NCI-H2227 (cell line): ENCODE data around the gene KHSRP.
"Not testable (repeated sequence)": the region's sequence is repeated elsewhere in the genome, so short reads cannot be mapped to it uniquely, and the experiment has no call there.

Experiments used
- DNase-seq: peaks from one replicate; lab custom pipeline; 2025; ENCODE audit not compliant: unreplicated experiment; lab: John Stamatoyannopoulos, UW

Gene KHSRP

DNA sequence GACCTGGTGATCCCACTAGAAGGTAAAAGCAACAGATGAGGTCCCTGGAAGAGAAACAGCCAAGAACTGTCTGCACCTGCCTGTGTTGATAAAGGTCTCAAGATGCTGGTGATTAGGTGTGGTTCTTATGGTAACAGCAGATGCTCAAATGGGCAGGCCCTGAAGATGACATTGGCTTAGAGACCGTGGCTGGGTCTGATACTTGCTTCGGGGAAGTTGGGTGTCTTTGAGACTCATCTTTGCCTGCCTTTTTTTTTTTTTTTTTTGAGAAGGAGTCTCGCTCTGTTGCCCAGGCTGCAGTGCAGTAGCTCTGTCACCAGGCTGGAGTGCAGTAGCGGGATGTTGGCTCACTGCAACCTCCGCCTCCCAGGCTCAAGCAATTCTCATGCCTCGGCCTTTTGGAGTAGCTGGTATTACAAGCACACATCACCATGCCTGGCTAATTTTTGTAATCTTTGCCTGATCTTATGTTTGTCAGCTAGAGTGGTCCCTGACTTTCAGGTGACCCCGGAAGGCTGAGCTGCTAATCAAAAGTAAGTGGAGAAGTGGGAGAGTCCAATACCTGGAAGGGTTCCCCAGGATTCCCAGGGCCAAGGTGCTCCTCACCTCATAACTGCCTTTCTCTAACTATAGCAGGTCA, 27.1 kb upstream of the KHSRP start:
- DNase-seq, result no peak

DNA sequence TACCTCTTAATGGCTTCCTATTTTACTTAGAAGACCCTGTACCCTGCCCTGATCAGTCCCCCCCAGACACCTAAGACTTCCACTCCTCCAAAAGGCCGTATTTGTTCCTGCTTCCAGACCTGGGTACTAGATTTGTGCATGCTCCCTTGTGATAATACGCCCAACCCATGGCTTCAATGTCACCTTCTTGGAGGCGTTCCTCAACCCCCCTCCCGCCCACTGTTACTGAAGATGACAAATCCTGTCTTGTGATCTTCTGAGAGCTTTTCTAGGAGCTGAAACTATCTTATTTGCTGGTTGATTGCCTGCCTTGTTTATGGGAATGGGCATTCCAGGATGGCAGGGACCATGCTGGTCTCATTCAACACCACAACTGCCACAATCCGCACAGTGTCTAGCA, 25.6 kb upstream of the KHSRP start:
- DNase-seq, result no peak

DNA sequence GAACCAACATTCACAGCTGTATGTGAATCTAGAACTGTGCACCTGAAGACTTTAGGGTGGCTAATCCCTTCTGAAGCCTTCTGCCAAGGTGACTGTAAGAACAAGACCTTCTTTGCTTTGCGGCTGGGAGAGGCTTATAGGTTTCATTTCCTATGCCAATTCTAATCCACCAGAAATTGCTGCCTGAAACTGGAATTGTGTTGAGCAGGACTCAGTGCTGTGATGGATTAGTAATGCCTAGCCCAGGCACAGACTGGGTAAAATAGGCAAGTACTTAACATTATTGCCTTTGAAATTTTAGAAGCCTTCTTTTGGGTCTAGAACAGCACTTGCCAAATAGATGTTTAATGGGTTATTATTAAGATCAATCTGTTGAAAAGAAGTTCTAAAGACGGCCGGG, 23.4 kb upstream of the KHSRP start:
- DNase-seq, result no peak

DNA sequence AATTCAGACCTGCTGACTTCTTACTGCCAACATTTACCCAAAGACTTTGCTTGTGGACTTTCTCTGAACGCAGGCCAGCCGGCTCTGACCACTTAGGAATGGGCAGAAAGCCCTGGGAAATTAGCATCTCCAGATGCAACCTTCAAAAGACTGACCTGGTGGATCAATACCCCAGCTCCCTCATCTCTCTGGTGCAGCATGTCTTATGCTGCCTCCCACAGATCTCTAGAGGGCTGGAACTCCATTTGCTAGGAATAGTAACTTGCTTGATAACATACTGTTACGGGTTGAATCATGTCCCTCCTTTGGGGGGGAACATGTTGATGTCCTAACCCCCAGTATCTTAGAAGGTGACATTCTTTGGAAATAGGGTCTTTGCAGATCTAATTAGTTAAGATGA, 21.8 kb upstream of the KHSRP start:
- DNase-seq, result no peak

DNA sequence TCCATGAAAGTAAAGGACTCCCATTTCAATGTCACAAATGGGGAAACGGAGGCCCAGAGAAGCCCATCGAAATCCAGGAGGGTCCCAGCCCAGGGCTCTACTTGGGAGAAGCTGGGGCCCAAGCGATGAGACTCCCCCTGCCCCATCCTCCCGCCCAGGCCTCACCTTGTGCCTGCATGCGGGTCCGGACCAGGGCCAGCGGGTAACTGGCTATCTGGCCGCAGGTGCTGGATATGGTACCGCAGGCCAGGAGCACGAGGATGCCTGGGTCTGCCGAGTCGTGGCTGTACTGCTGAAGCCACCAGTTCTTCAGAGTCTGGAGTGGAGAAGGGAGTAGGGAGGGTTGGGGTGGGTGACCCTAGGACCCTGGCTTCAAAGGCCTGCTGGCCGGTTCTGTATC, 19.4 kb upstream of the KHSRP start:
- DNase-seq, result no peak

DNA sequence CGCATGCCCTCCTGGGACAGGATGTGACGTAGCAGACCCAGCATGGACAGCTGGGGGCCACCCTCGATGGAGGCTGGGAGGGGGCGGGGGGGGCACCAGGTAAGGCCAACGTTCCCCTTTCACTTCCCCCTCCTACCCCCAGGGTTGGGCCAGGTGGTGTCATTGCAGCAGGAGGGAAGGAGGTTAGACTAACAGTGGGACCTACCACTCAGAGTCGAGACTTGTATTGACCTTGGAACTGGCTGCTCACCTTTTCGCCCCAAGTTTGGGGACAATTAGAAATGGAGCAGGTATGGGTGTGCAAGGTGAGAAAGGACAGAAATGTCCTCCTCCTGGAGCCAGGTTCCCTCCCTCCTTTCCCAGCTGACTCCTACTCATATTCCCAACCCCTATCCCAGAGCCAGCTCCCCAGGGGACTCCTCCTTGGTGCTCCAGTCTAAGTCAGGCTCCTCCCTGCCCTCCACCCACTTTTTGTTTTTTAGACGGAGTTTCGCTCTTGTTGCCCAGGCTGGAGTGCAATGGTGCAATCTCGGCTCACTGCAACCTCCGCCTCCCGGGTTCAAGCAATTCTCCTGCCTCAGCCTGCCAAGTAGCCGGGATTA, 17.6 kb upstream of the KHSRP start:
- no peak for DNase-seq

DNA sequence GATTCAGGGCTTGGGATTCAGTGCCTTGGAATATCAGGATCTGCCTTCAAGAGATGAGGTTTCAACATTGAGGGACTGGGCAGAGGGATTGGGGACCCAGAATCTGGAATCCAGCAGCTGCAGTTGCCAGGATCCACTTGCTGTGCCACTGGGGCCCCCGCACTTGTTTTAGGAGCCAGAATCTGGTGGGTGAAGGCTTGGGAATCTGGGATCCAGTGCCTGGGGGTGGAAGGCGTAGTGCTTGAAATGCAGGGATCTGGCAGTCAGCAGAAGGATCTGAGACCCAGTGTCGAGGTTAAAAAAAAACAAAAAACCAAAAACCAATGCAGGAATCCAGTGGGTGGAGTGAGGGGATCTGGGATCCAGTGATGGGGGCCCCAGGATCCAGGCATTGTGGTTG, 16.3 kb upstream of the KHSRP start:
- DNase-seq, result no peak

DNA sequence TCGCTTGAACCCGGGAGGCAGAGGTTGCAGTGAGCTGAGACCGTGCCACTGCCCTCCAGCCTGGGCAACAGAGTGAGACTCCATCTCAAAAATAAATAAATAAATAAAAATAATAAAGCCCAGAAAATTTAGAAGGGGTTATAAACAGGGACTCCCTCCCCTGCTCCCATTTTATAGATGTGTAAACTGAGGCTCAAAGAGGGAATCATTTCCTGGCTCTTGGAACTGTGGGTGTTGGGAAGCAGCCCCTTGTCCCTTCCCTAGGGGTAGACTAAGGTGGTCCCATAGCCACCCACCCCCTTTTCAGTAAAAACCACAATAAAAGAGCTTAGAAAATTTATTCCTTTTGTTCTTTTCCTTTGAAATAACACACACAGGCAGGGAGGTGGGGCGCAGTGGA, 15.1 kb upstream of the KHSRP start:
- DNase-seq, result no peak

DNA sequence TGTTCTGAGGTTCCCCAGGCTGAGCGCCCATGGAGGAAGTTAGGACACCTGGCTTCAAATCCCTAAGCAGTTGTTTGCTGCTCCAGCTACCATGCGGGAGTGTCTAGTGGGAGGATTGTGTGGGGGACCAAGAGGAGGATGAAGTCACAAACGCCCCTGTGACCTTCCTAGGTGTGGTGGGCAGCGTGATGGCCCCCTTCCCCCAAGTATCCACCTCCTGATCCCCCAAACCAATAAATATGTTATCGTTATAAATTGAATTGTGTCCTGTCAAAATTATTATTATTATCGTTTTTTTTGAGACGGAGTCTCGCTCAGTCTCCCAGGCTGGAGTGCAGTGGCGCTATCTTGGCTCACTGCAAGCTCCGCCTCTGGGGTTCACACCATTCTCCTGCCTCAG, 9.1 kb upstream of the KHSRP start, which contains the start of gene SLC25A41:
TSS of gene SLC25A41 (minus strand) at position 101 of the 400 bp plus-strand sequence. CDS start at position 31, 70 bp downstream.
- DNase-seq, result no peak

DNA sequence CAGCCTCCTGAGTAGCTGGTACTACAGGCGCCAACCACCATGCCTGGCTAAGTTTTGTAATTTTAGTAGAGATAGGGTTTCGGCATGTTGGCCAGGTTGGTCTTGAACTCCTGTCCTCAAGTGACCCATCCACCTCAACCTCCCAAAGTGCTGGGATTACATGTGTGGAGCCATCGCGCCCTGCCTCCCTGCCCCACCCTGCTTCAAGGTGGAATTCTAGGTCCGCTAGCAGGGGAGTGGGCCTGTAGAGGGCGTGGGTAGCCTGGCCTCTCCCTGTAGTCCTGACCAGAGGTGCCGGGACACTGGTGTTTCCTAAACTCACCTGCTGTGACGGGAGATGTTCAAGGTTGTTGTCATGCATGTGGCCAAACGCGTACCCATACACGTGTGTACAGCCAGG, 8.6 kb upstream of the KHSRP start:
- no peak for DNase-seq

DNA sequence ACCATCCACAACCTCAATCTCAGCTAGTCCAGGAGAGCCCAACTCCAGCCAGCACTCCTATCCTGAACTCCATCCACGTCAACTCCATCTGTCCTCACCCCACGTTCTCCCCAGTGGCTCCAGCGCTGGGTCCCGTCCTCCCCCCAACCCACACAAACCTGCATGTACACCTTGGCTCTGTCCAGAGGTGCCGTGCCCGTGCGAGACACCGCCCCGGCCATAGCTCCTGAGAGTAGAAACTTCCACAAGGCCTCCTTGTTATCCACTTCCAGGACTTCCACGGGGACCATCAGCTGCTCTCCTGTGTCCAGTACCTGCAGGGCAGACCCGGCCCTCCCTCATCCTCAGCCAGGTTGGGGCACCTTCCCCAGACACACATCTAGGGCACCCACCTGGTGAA, 7.3 kb upstream of the KHSRP start:
- DNase-seq, result no peak

DNA sequence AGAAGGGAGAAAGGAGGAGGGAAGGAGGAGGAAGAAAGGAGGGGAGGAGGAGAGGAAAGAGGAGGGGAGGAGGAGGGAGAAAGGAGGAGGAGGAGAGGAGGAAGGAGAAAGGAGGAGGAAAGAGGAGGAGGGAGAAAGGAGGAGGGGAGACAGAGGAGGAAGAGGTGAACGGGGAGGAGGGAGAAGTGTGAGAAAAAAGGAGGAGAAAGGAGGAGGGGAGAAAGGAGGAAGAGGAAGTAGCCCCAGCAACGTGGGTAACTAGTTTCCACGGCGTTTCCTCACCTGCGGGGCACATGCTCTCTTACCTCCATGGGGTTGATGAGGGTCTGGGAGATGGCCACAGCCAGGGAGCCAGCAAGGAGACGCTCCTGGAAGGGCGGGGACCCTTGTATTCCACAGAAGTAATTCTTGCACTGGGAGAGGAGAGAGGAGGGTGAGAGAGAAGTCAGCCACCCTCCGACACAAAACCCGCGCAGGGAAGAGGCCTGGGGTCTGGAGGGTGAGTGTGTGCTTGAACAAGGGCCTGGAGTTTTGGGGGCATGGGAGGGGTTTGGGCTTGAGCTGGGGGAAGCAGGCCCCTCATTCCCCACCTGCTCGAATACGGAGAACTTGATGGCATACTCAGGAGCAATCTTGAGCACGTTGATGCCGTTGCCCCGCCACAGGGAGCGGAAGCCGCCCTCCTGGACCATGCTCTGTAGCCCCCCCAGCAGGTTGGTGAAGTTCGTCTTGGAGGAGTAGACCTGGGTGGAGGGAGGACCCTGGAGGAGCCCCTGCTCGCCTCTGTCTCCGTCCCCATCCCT, 5.0 kb upstream of the KHSRP start:
- no peak for DNase-seq

DNA sequence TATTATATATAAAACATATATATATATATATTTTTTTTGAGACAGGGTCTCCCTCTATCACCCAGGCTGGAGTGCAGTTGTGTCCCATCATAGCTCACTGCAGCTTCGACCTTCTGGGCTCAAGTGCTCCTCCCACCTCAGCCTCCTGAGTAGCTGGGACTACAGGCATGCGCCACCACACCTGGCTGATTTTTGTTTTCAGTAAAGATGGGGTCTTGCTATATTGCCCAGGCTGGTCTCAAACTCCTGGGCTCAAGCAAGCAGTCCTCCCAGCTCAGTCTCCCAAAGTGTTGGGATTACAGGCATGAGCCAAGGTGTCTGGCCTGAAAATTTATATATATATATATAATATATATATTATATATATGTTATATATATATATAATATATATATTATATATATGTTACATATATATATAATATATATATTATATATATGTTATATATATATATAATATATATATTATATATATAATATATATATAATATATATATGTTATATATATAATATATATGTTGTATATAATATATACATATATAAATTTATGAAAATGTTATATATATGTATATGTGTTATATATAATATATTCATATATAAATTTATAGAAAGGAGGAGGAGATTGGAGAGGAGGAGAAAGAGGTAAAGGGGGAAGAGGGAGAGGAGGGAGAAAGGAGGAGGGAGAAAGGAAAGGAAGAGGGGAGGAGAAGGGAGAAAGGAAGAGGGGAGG, 4.2 kb upstream of the KHSRP start:
- not testable (repeated sequence) for DNase-seq

DNA sequence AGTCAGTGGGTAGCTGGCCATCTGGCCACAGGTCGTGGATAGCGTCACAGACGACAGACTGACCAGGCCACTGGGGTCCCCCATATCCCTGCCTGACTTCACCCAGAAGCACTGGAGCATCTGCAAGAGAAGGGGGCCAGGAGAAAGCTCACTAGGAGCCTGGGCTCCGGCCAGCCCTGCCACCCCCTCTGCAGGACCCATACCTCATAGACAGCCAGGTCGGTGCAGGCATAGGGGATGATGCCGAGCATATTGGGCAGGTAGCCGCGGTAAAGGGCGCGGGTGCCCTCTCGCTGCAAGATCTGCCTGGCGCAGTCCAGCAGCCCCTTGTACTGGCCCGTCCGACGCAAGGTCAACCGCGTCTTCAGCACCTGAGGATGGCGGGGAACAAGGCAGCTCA, 2.5 kb upstream of the KHSRP start:
- DNase-seq, result no peak

DNA sequence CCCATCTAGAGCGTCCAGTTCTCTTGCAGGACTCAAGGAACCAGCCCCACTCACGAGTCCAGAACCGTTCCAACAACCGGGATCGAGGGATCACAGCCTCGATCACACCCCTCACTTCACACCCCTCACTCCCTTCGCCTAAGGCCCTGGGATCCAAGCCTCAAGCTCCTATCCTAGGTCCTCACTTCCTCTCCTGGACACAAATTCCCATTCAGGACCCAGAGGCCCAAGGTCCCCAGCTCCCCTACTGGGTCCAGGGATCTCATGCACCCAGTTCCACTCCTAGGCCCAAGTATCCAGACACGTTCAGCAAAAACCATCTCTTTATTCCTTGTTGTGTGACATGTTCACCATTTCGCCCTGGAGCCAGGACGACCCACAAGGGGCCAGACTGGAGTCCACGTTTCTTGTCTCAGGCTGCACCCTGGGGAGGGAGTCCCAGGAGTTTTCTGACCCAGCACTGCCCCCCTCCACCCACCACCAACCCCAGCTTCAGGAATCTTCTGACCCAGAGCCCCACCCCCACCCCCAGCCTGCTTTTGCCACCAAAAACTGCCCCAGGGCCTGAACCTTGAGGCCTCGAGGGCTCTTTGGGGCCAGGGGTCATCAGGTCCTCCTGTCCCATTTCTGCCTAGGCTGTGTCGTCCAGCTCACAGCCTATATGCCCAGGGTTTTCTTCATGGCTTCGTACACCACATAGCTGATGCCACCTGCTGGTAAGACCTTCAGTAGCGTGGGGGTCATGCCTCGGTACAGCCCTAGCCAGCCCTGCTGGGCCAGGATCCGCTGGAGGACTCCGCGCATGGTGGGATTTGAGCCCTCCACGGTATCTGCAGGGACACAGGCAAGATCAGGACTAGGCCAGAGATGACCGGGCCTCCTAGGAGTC, 1.4 kb upstream of the KHSRP start:
- no peak for DNase-seq

DNA sequence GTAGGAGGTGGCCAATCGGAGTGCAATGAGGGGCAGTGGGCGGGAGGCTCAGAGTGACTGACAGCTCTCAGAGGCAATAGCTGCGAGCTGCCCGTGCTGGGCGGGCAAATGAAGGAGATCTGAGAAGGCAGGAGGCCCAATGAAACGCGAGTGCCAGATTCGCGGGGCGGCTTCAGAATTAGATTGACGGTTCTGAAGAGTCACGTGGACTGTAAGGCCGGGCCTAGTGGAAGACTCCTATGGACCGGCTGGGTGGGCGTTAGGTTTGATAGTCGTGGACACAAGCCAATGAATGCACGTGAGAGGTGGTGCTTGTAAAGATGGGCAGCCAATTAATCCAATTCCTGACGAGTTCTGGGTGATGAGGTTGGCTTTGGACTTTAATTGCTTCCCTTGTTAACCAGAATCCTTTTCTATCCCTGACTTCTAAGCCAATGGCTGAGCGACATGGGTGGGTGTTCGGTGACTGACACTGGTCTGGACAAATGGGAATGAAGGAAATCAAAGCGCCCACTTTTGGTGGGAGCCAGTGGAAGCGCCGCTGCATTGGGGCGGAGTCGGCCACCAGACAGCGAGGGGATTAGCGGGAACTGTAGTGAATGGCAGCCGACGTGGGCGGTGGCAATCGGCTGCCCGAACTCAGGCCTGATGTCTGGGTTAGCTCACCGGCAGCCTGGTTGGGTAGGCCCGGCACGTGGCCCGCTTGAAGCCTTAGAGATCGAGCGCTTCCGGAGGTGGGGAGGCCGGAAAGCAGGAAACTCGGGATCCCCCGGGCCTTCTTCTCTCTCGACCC, 524 bp upstream of the KHSRP start:
- peak; percentile 98 for DNase-seq

DNA sequence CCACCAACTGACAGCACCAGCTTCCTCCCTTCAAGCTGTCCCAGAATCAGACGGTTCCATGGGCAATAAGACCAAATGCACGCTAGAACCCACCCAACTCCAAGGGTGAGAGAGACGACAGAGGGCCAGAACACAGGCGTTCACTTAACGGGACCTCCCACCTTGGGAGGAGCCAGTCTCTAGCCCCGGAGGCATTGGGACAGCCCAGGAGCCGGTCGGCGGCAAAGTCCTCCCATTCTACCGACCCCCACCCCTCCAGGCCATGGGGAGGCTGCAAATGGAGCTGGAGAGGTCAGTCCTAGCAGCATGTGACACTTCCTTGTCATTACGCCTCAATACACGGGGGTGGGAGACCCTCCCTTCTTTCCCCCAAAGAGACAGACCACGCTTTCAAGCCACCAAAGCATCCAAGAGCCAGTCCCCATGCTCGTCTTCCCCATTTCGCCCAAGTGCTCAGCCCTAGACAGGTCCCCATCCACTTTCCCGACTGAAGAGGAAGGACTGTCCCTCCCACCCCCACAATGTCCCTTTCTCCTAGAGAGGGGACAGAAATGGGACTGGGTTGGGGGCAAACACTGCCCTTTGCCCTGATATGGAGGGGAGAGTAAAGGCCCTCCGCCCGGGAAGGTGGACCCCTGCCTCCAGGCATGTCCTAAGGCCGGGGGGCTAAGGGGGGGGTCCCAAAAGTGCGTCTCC, 964 bp downstream of the KHSRP start:
- DNase-seq, result peak; percentile 50

DNA sequence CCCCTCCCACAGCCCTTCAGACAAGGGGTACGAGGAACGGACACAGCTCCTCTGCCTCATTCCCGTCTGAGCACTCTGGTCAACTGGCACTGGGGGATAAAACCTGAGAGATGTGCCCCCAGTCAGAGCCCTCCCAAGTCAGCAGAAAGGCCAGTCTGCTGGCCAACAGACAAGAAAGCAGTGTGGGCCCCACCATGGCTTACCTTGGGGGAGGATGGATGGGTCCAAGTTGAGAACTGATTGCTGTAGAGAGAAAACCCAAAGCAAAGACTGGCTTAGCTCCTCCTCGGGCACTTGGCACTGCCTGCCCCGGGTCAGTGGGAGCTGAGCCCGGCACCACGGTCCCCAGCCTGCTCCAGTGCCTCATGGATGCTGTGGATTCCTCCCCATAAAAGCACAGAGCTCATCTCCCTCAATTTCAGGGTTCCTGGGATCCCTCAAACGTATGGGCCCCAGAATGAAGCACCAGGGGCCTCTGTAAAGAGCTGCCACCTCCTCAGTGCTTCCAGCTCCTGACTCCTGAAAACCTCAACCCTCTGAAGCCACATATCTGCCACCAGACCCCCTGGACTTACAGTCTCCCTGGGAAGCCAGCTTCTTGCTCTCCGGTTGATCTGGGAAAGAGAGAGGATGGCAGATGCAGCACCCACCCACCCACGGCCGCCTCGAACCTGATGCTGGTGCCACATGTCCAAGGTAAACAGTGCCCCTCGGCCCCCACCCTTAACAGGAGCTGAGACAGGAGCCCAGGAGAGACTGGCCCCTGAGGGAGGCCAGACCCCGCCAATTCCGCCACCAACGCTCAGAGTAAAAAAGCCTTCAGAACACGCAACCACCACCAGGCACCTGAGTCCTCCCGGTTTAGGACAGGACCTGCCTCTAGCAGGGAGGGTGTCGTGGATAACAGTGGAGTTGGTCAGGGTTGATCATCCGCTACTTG, 3.3 kb downstream of the KHSRP start:
- no peak for DNase-seq
